K562 (cell line): Measurements from ENCODE around the gene C13orf46. TPM values are rescaled to one million over a fixed set of nuclear protein-coding genes. Genes with fewer than 3 reads are reported as not detected.

Experiments used
- ATAC-seq: fragments of 200-7000 bp; cut with Tn5 transposase; 3 replicates; pipeline ENCODE4 v1.9.1; 2020; ENCODE audit warnings: moderate library complexity
- BruUV-seq: library from RNA; stranded (reverse); fragments of 400-500 nt; replicated peaks from 2 replicates; lab custom pipeline; 2021; lab: Mats Ljungman, UMichigan
- CTCF ChIA-PET: fragments of 300-600 bp; formaldehyde crosslinking; extraction: SDS; loops from one replicate; lab custom pipeline; 2021; ENCODE audit warnings: low intra/inter-chr PET ratio; lab: Yijun Ruan, JAX
- POLR2A ChIA-PET: fragments of 300-600, 350-650 bp; sonication (Branson Sonifier 250); formaldehyde crosslinking; extraction: SDS; loops from one replicate; lab custom pipeline; 2021; ENCODE audit warnings: antibody characterized with exemption, inconsistent platforms; lab: Yijun Ruan, JAX
- DNase-seq, 4 experiments: peaks; one replicate each; pipeline versions ENCODE4 v3.0.0 to v3.0.0-alpha.2; 2011 to 2018; ENCODE audit warnings: low spot score in 3 of 4, mixed read lengths in 3 of 4; ENCODE audit errors: extremely low read depth in 1 of 4
- FAIRE-seq: peaks from 2 replicates; lab custom pipeline; 2011; peaks lifted over from hg19 to GRCh38; lab: Jason Lieb, UNC
- H2AFZ ChIP-seq: 2 replicates; pipeline ENCODE4 v1.6.0; 2011; ENCODE audit warnings: low read depth, low read length, control low read depth, inconsistent platforms
- H3K27ac ChIP-seq: fragments of 200-600 bp; 3 replicates; pipeline ENCODE4 v1.8.0; 2011; ENCODE audit warnings: low read depth, mild to moderate bottlenecking, control low read depth, inconsistent platforms, low read length, moderate library complexity, mixed read lengths; ENCODE audit errors: extremely low read depth
- H3K27me3 ChIP-seq, 2 experiments: fragments of 300-600 bp in 1 of 2; 2 replicates in 1 of 2; 3 replicates in 1 of 2; pipeline versions ENCODE4 v1.6.0 to v1.8.0; 2011; ENCODE audit warnings: inconsistent platforms in 2 of 2, low read length in 2 of 2, mild to moderate bottlenecking in 1 of 2, mixed read lengths in 1 of 2, moderate library complexity in 1 of 2; ENCODE audit not compliant: control insufficient read depth in 2 of 2, insufficient read depth in 2 of 2
- H3K36me3 ChIP-seq: fragments of 300-600 bp; 3 replicates; pipeline ENCODE4 v1.8.0; 2011; ENCODE audit warnings: mild to moderate bottlenecking, low read length, inconsistent platforms; ENCODE audit not compliant: control insufficient read depth, insufficient read depth
- H3K4me1 ChIP-seq, 2 experiments: fragments of 200-600 bp in 1 of 2; replicated peaks in 1 of 2; 2 replicates in 1 of 2; 3 replicates in 1 of 2; pipeline versions ENCODE4 v1.5.1 to v1.8.0; 2011; ENCODE audit warnings: inconsistent platforms in 2 of 2, low read length in 2 of 2, mild to moderate bottlenecking in 1 of 2, mixed read lengths in 1 of 2, moderate library complexity in 1 of 2; ENCODE audit not compliant: control insufficient read depth in 2 of 2, insufficient read depth in 2 of 2
- H3K4me2 ChIP-seq: 2 replicates; pipeline ENCODE4 v1.6.1; 2011; ENCODE audit warnings: low read length, control low read depth, inconsistent platforms, mixed read lengths; ENCODE audit not compliant: insufficient read depth
- H3K4me3 ChIP-seq: fragments of 200-600 bp; sonication (generic), shearing (Covaris generic); 2 replicates; pipeline ENCODE4 v1.5.1; 2016; ENCODE audit warnings: control low read depth, inconsistent platforms
- H3K79me2 ChIP-seq: fragments of 200-600 bp; 3 replicates; pipeline ENCODE4 v1.8.0; 2011; ENCODE audit warnings: low read length, inconsistent platforms; ENCODE audit not compliant: control insufficient read depth, insufficient read depth
- H3K9ac ChIP-seq, 2 experiments: 2 replicates each; pipeline versions ENCODE4 v1.6.0 to v1.6.1; 2011; ENCODE audit warnings: low read depth in 2 of 2, low read length in 2 of 2, control low read depth in 1 of 2, inconsistent platforms in 1 of 2, mild to moderate bottlenecking in 1 of 2, mixed read lengths in 1 of 2; ENCODE audit not compliant: insufficient read depth in 1 of 2
- H3K9me1 ChIP-seq: one replicate; pipeline ENCODE4 v1.6.0; 2011; ENCODE audit warnings: inconsistent platforms, mild to moderate bottlenecking, low read length, moderate library complexity; ENCODE audit not compliant: control insufficient read depth, insufficient read depth
- H3K9me3 ChIP-seq: replicated peaks from 2 replicates; pipeline ENCODE4 v1.5.1; 2011; ENCODE audit warnings: low read depth, low read length, inconsistent platforms; ENCODE audit not compliant: control insufficient read depth, insufficient read depth
- H4K20me1 ChIP-seq: replicated peaks from 2 replicates; pipeline ENCODE4 v1.6.1; 2011; ENCODE audit warnings: low read length, inconsistent platforms, mixed read lengths; ENCODE audit not compliant: control insufficient read depth, insufficient read depth
- CEBPZ ChIP-seq: fragments of 150-350 bp; IDR thresholded peaks from 2 replicates; pipeline ENCODE4 v1.6.1; 2014; ENCODE audit warnings: low read depth, mild to moderate bottlenecking, low read length, borderline replicate concordance
- MED1 ChIP-seq: sonication (generic); formaldehyde crosslinking; IDR thresholded peaks from 2 replicates; pipeline ENCODE4 v1.8.1; 2023; ENCODE audit warnings: missing genetic modification reagents, borderline replicate concordance
- POLR2G ChIP-seq: fragments of 200-400 bp; formaldehyde crosslinking; IDR thresholded peaks from 2 replicates; pipeline ENCODE4 v1.6.1; 2017; ENCODE audit warnings: low read depth, mild to moderate bottlenecking, antibody characterized with exemption, low read length, moderate library complexity
- WGBS: fragments of 100-300 bp; shearing (Covaris generic); methylation state at CpG from one replicate; pipeline ENCODE4 v1.1.6; 2016; ENCODE audit warnings: low coverage, mixed read lengths; ENCODE audit not compliant: insufficient coverage; ENCODE audit errors: missing lambda C conversion rate; 5-methylcytosine and 5-hydroxymethylcytosine counted together
- in situ Hi-C: fragments of 300-500 bp; cut with MboI; formaldehyde crosslinking; loops from 4 replicates; pipeline ENCODE4 v1.15.0; 2018; ENCODE audit warnings: inconsistent platforms, mixed read lengths
- intact Hi-C: fragments of 100-400 bp; cut with micrococcal nuclease; formaldehyde crosslinking; loops from 2 replicates; pipeline ENCODE4 v1.14.2; 2022
- polyA plus RNA-seq, 8 experiments: library from polyadenylated mRNA; depleted of rRNA in 4 of 8; stranded (reverse) in 5 of 8; unstranded in 3 of 8; fragments of >200 nt; fragmentation: Nextera tagmentation in 2 of 8; fragmentation: Illumina TruSeq in 1 of 8; extraction: Ambion mirVana in 2 of 8; extraction: Trizol in 1 of 8; gene quantifications; 2 replicates each; pipeline versions ENCODE4 v1.2.1 to v1.2.3, GENCODE V29; 2011 to 2014; ENCODE audit warnings: inconsistent platforms in 1 of 8, missing spikeins in 1 of 8
- total RNA-seq, 7 experiments: library from RNA; depleted of rRNA in 6 of 7; stranded (reverse); fragments of >200 nt in 6 of 7; fragmentation: Illumina TruSeq in 2 of 7; extraction: Trizol in 2 of 7; gene quantifications; 2 replicates each; pipeline versions ENCODE4 v1.2.1 to v1.2.3, GENCODE V29; 2011 to 2021; ENCODE audit warnings: low replicate concordance in 1 of 7

C13orf46 gene
- total and polyA plus RNA-seq, 9 of the 15 experiments (the other 6 are each of a cell fraction or from before 2014, with no cell fraction given) = 0.04 to 0.24 (median 0.05) TPM; not detected in 4

- Histone ChIP-seq H3K4me1 (peaks cover 0 to 4% of the 10 kb centered on the region in 2 experiments; a peak in 1 of 5 replicates), H3K9me1 (no peaks in the 10 kb centered on the region), H3K79me2 (no peaks in the 10 kb centered on the region), H3K4me3 (no peak overlapping the region), H3K9ac (no peak overlapping the region), H4K20me1 (no peaks in the 10 kb centered on the region), H3K27me3 (no peaks in the 10 kb centered on the region), H3K9me3 (no peaks in the 10 kb centered on the region), H2AFZ (no peak overlapping the region), H3K4me2 (no peak overlapping the region), H3K36me3 (peaks cover 37% of the 10 kb centered on the region; the same call in 2 of the 3 replicates), H3K27ac (no peak overlapping the region)
- ChIA-PET CTCF (no interaction called here), POLR2A (no interaction called here)
- ATAC-seq (no peak), FAIRE-seq (no peak), DNase-seq (no peak)
- TF ChIP-seq MED1 (no peak), POLR2G (0 out of 2 replicates have a peak, but pooled peaks have one; percentile 13), CEBPZ (no peak)
- intact Hi-C loops = no loop called here
- in situ Hi-C loops = no loop called here
- BruUV-seq = no TSS peak
- 94% methylated on average over 11 of the region's 20 CpGs for WGBS
Measured at GRCh38 chr13:113979791-113980471, 6.1 kb upstream of the C13orf46 start.
